TTC549 (cell line): ENCODE measurements around the gene TNFAIP3.
A peak's percentile ranks its signal among the peaks of the same experiment; 100 is the strongest.
"Not testable (repeated sequence)": the region's sequence is repeated elsewhere in the genome, so short reads cannot be mapped to it uniquely, and the experiment has no call there.

Experiments
- FAIRE-seq: peaks from 2 replicates; lab custom pipeline; 2012; peaks lifted over from hg19 to GRCh38; lab: Jason Lieb, UNC

The TNFAIP3 gene

DNA sequence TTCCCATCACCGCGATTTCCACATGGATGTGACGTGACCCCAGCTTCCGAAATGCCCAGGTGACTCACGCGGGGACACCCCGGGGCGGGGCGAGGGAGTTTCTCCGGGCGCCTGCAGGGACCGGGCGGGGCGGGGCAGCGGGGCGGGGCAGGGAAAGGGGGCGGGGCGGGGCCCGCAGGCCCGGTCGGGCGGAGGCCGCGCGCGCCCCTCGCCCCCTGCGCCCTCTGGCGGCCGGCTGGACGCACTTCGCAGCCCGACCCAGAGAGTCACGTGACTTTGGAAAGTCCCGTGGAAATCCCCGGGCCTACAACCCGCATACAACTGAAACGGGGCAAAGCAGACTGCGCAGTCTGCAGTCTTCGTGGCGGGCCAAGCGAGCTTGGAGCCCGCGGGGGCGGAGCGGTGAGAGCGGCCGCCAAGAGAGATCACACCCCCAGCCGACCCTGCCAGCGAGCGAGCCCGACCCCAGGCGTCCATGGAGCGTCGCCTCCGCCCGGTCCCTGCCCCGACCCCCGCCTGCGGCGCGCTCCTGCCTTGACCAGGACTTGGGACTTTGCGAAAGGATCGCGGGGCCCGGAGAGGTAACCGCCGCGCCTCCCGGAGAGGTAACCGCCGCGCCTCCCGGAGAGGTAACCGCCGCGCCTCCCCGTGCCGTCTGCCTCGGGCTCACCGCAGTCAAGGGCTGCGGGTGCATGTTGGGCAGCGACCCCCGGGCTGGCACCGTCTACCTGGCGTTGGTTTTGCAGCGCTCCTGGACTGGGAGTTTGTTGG lies at the start of gene TNFAIP3:
TNFAIP3 (plus strand) TSS at position 346 of the 771 bp plus-strand sequence. CDS start 3,969 bp downstream, outside the sequence.
- FAIRE-seq = no peak

GRCh38 chr6:137818440-137818839 lies 48.6 kb upstream of the TNFAIP3 start:
- FAIRE-seq = no peak

GRCh38 chr6:137819740-137820139 lies 47.3 kb upstream of the TNFAIP3 start:
- no peak for FAIRE-seq

GRCh38 chr6:137820425-137820824 lies 46.6 kb upstream of the TNFAIP3 start:
- FAIRE-seq = no peak

- no peak for FAIRE-seq
Observed at GRCh38 chr6:137820952-137821351, 46.1 kb upstream of the TNFAIP3 start.

DNA sequence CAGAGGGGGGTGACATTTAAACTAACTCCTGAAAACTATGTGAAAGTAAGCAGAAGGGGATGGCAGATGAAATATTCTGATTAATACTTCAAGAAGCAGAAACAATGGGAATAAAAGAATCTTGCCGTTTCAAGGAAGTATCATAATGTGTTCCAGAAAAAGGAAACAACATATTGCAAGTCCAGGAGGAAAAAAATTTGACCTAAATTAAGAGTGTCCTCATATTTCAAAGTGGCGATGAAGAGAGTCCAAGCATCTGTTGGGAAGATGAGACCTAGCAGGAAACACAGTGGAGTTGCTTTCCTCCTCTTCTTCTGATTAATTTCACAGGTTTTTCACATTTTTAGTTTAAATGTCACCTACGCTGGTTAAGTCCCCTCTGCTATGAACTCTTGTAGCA lies 45.6 kb upstream of the TNFAIP3 start:
- FAIRE-seq = no peak

GRCh38 chr6:137823826-137824555 lies 43.1 kb upstream of the TNFAIP3 start:
- peak; percentile 80 for FAIRE-seq

- FAIRE-seq = no peak
Observed at GRCh38 chr6:137824556-137824879, 42.5 kb upstream of the TNFAIP3 start.

- FAIRE-seq = no peak
Observed at GRCh38 chr6:137824896-137825295, 42.2 kb upstream of the TNFAIP3 start.

- no peak for FAIRE-seq
Observed at GRCh38 chr6:137827411-137827940, 39.6 kb upstream of the TNFAIP3 start.

DNA sequence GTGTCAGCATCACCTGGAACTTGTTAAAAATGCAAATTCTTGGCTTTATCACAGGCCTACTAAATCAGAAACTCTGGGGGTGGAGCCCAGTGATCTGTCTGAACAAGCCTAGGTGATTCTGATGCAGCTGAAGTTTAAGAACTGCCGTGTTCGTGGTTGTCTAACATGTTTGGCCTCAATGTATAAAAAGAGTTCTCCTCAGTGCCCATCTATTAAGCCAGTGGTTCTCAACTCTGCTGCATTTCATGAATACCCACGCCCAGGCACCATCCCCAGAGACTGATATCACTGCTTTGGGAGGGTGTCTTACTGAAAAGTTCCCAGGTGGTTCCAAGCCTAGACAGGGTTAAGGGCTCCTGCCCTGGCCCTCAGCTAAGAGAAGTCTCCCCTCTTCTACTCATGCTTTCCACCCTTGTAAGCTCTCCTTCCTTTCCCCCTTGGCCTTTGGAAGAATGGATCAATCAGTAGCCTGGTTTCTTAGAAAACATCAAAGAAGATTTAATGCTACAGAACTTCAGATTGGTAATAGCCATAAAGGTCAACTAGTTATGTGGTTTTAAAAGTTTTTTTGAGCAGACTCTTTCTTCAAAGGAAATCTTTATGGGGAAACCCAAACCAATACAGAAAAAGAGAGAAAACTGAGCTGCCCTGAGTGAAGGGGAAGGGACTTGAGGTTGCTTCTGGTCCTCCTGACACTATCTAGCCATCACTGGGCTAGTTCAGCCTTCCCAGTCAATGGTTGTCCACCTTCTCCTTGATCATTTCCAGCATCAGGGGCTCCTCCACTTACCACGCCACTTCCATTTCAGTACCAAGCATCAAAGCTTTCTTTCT lies 38.9 kb upstream of the TNFAIP3 start:
- FAIRE-seq = no peak

DNA sequence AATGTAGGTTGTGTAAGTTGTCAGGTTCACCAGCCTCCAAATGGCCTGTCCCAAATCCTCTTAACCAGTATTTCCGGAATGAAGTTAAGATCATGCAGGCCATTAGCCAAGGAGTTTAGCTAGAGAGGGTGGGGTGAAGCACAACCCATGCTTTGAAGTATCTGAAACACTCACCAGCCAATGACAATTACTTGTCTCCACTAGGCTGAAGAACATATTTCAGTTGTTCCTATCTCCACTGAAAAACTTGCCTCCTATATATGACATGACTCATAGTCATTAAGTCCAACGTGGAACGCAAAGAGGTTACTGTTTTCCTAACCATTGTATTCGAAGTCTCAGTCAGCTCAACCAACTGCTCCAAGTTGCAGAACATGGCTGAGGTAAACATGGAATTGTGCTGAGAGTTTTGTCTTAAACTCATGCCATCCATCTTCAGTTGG lies 37.4 kb upstream of the TNFAIP3 start:
- no peak for FAIRE-seq

GRCh38 chr6:137830511-137830911 lies 36.5 kb upstream of the TNFAIP3 start:
- FAIRE-seq = no peak

GRCh38 chr6:137832110-137832509 lies 34.9 kb upstream of the TNFAIP3 start:
- no peak for FAIRE-seq

- FAIRE-seq = no peak
Observed at GRCh38 chr6:137834508-137834907, 32.6 kb upstream of the TNFAIP3 start.

DNA sequence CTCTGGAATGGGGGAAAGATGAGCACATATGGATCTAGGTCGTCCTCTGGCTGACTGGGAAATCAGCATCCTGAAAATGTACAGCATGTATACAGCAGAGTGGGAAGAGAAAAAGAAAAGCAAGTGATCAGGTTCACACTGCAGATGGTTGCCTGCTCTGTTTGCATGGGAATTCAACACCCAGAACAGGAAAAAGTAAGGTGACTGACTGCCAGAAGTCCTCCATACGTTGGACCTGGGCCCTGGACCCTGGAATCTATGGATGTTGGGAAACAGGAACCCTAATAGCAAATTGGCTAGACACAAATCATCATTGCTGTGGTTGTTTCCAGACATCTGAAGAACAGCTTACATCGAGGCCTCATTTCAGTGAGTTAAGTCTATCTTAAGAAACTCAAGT lies 30.3 kb upstream of the TNFAIP3 start:
- FAIRE-seq = no peak

DNA sequence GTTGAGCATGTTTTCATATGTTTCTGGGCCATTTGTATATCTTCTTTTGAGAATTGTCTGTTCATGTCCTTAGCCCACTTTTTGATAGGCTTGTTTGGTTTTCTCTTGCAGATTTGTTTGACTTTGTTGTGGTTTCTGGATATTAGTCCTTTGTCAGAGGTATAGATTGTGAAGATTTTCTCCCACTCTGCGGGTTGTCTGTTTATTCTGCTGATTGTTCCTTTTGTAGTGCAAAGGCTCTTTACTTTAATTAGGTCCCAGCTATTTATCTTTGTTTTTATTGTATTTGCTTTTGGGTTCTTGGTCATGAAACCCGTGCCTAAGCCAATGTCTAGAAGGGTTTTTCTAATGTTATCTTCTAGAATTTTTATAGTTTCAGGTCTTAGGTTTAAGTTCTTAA lies 29.0 kb upstream of the TNFAIP3 start:
- not testable (repeated sequence) for FAIRE-seq

GRCh38 chr6:137838597-137838996 lies 28.5 kb upstream of the TNFAIP3 start:
- not testable (repeated sequence) for FAIRE-seq

- no peak for FAIRE-seq
Observed at GRCh38 chr6:137839076-137839475, 28.0 kb upstream of the TNFAIP3 start.

GRCh38 chr6:137840252-137840651 lies 26.8 kb upstream of the TNFAIP3 start:
- no peak for FAIRE-seq

DNA sequence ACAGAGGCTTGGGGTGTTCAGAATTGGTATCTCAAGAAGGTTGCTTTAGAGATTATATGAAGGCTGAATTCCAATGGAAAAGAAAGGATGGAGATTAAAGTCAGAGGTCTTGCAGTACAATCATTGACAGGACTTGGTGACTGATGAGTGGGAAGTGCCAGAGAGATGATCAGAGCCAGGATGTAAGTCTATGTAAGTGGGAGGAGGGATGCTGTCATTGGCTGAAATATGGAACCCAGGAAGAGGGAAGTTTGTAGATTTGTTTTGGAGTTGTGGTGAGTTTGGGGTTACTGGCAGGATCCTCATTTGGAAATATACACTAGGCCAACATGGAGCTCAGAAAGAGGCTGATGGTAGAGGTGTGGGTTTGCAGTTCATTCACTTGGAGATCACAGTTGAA lies 23.8 kb upstream of the TNFAIP3 start:
- FAIRE-seq = no peak

- FAIRE-seq = not testable (repeated sequence)
Observed at GRCh38 chr6:137844327-137844726, 22.7 kb upstream of the TNFAIP3 start.

- FAIRE-seq = not testable (repeated sequence)
Observed at GRCh38 chr6:137844773-137845172, 22.3 kb upstream of the TNFAIP3 start.
